ENCODE data around the gene UGCG. TPM values are rescaled to one million over a fixed set of nuclear protein-coding genes. Genes with fewer than 3 reads are reported as not detected.

The UGCG gene
- total and polyA plus RNA-seq, 10 of the 15 experiments (the other 5 are each of a cell fraction or from before 2014, with no cell fraction given): 21.7 to 96.6 (median 48.9) TPM

- TF ChIP-seq MXI1 (IDR thresholded peaks at IDR 0.05; ENCODE audit: low read depth, low read length) (peak; percentile 52; the same call in 1 of the 2 replicates), MTA2 (IDR thresholded peaks at IDR 0.05; ENCODE audit: low read depth) (peak; percentile 67), BACH1 (IDR thresholded peaks at IDR 0.05; ENCODE audit: borderline replicate concordance) (0 out of 2 replicates have a peak, but pooled peaks have one; percentile 64), HDGF (IDR thresholded peaks at IDR 0.05) (peak; percentile 76), NBN (IDR thresholded peaks at IDR 0.05) (peak; percentile 81), HSF1 (IDR thresholded peaks at IDR 0.05; ENCODE audit: low read depth, low read length) (no peak), MYC (IDR thresholded peaks at IDR 0.05; ENCODE audit: insufficient read depth, insufficient read length, insufficient replicate concordance, low read length, severe bottlenecking) (no peak), BHLHE40 (IDR thresholded peaks at IDR 0.05; ENCODE audit: borderline replicate concordance in 1 of 2, low read depth in 2 of 2, low read length in 1 of 2) (peak in 1 of 2 experiments; percentile 39; a peak in 1 of 4 replicates), EP300 (IDR thresholded peaks at IDR 0.05; ENCODE audit: borderline replicate concordance in 1 of 2, control insufficient read depth in 1 of 2, low read depth in 2 of 2, low read length in 2 of 2) (peak; percentile 42 to 60; a peak in 3 of 4 replicates), ETV6 (conservative IDR thresholded peaks at IDR 0.05 in 1 of 2, IDR thresholded peaks at IDR 0.05 in 1 of 2; ENCODE audit: borderline replicate concordance in 1 of 2, low read depth in 1 of 2) (peak in 1 of 2 experiments; percentile 17; a peak in 1 of 4 replicates), IKZF2 (IDR thresholded peaks at IDR 0.05) (peak; percentile 87 to 89), FOXM1 (IDR thresholded peaks at IDR 0.05; ENCODE audit: low read depth, low read length) (peak; percentile 64; the same call in 1 of the 2 replicates), SIX5 (IDR thresholded peaks at IDR 0.05; ENCODE audit: low read depth, low read length, severe bottlenecking) (no peak), RAD21 (IDR thresholded peaks at IDR 0.05; ENCODE audit: insufficient read depth, low read depth, low read length) (no peak), RUNX3 (IDR thresholded peaks at IDR 0.05; ENCODE audit: low read length) (peak; percentile 68), DPF2 (IDR thresholded peaks at IDR 0.05) (peak; percentile 65), SMARCA5 (IDR thresholded peaks at IDR 0.05) (no peak), CHD4 (IDR thresholded peaks at IDR 0.05) (no peak), IRF4 (IDR thresholded peaks at IDR 0.05; ENCODE audit: low read depth, low read length) (0 out of 2 replicates have a peak, but pooled peaks have one; percentile 10), HDAC6 (IDR thresholded peaks at IDR 0.05; ENCODE audit: unreplicated experiment) (no peak)
- TF ChIP-seq, protein P1, sequence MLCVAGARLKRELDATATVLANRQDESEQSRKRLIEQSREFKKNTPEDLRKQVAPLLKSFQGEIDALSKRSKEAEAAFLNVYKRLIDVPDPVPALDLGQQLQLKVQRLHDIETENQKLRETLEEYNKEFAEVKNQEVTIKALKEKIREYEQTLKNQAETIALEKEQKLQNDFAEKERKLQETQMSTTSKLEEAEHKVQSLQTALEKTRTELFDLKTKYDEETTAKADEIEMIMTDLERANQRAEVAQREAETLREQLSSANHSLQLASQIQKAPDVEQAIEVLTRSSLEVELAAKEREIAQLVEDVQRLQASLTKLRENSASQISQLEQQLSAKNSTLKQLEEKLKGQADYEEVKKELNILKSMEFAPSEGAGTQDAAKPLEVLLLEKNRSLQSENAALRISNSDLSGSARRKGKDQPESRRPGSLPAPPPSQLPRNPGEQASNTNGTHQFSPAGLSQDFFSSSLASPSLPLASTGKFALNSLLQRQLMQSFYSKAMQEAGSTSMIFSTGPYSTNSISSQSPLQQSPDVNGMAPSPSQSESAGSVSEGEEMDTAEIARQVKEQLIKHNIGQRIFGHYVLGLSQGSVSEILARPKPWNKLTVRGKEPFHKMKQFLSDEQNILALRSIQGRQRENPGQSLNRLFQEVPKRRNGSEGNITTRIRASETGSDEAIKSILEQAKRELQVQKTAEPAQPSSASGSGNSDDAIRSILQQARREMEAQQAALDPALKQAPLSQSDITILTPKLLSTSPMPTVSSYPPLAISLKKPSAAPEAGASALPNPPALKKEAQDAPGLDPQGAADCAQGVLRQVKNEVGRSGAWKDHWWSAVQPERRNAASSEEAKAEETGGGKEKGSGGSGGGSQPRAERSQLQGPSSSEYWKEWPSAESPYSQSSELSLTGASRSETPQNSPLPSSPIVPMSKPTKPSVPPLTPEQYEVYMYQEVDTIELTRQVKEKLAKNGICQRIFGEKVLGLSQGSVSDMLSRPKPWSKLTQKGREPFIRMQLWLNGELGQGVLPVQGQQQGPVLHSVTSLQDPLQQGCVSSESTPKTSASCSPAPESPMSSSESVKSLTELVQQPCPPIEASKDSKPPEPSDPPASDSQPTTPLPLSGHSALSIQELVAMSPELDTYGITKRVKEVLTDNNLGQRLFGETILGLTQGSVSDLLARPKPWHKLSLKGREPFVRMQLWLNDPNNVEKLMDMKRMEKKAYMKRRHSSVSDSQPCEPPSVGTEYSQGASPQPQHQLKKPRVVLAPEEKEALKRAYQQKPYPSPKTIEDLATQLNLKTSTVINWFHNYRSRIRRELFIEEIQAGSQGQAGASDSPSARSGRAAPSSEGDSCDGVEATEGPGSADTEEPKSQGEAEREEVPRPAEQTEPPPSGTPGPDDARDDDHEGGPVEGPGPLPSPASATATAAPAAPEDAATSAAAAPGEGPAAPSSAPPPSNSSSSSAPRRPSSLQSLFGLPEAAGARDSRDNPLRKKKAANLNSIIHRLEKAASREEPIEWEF (IDR thresholded peaks at IDR 0.05; ENCODE audit: insufficient replicate concordance, low read depth, low read length): peak; percentile 77
- TF ChIP-seq, protein P2, sequence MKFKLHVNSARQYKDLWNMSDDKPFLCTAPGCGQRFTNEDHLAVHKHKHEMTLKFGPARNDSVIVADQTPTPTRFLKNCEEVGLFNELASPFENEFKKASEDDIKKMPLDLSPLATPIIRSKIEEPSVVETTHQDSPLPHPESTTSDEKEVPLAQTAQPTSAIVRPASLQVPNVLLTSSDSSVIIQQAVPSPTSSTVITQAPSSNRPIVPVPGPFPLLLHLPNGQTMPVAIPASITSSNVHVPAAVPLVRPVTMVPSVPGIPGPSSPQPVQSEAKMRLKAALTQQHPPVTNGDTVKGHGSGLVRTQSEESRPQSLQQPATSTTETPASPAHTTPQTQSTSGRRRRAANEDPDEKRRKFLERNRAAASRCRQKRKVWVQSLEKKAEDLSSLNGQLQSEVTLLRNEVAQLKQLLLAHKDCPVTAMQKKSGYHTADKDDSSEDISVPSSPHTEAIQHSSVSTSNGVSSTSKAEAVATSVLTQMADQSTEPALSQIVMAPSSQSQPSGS (IDR thresholded peaks at IDR 0.05; ENCODE audit: low read length): 0 out of 2 replicates have a peak, but pooled peaks have one; percentile 16
Measured at GRCh38 chr9:111916234-111916645, 19.6 kb downstream of the UGCG start (continued).

Measured in GM12878 (cell line).